Lung (tissue), 12 donors: ENCODE results near the gene PCDH8. TPM values are rescaled to one million over a fixed set of nuclear protein-coding genes. Genes with fewer than 3 reads are reported as not detected.

ENCODE experiments used
- ATAC-seq: fragments of 200-7000 bp; cut with Tn5 transposase; one replicate; pipeline ENCODE4 v1.9.1; 2020; ENCODE audit warnings: moderate number of reproducible peaks; ENCODE audit not compliant: insufficient read depth, low FRiP score
- DNase-seq, 3 donors: peaks; one replicate each; pipeline ENCODE4 v3.0.0-alpha.2; 2013 to 2017
- H3K27ac ChIP-seq, 2 donors: one replicate each; pipeline ENCODE4 v1.5.1; 2013; ENCODE audit warnings: mild to moderate bottlenecking in 2 of 2, moderate library complexity in 2 of 2, control low read depth in 1 of 2, inconsistent platforms in 1 of 2, low read depth in 1 of 2, low read length in 1 of 2
- H3K27me3 ChIP-seq, 3 donors: one replicate each; pipeline ENCODE4 v1.5.1; 2013; ENCODE audit warnings: low read length in 2 of 3; ENCODE audit not compliant: control insufficient read depth in 3 of 3, insufficient read depth in 3 of 3
- H3K36me3 ChIP-seq, 4 donors: one replicate each; pipeline ENCODE4 v1.5.1; 2013; ENCODE audit warnings: low read length in 4 of 4, mild to moderate bottlenecking in 1 of 4, moderate library complexity in 1 of 4; ENCODE audit not compliant: control insufficient read depth in 4 of 4, insufficient read depth in 4 of 4
- H3K4me1 ChIP-seq, 5 donors: one replicate each; pipeline ENCODE4 v1.5.1; 2013; ENCODE audit warnings: low read length in 5 of 5, mild to moderate bottlenecking in 2 of 5, moderate library complexity in 1 of 5; ENCODE audit not compliant: control insufficient read depth in 5 of 5, insufficient read depth in 5 of 5
- H3K4me3 ChIP-seq: one replicate; pipeline ENCODE4 v1.5.1; 2013; ENCODE audit warnings: mild to moderate bottlenecking, control low read depth, moderate library complexity
- H3K9ac ChIP-seq, 2 donors: one replicate each; pipeline ENCODE4 v1.5.1; 2013; ENCODE audit warnings: low read length in 2 of 2, control low read depth in 1 of 2; ENCODE audit not compliant: insufficient read depth in 1 of 2
- H3K9me3 ChIP-seq, 4 donors: one replicate each; pipeline ENCODE4 v1.5.1; 2013; ENCODE audit warnings: low read length in 3 of 4, mild to moderate bottlenecking in 1 of 4, moderate library complexity in 1 of 4; ENCODE audit not compliant: control insufficient read depth in 4 of 4, insufficient read depth in 3 of 4
- WGBS, 2 donors: extraction: QIAGEN DNeasy Blood & Tissue Kit; methylation state at CpG; one replicate each; pipeline ENCODE4 v1.1.7; 2013; 5-methylcytosine and 5-hydroxymethylcytosine counted together
- polyA plus RNA-seq, 2 donors: library from polyadenylated mRNA; stranded (reverse); fragments of 200-250 nt; gene quantifications; one replicate each; pipeline ENCODE4 v1.2.1, GENCODE V29; 2013
- total RNA-seq, 2 donors: library from RNA; depleted of rRNA in 1 of 2; stranded (reverse); fragments of >200 nt in 1 of 2; gene quantifications; one replicate each; pipeline ENCODE4 v1.2.1, GENCODE V29; 2014 to 2021
- TF ChIP-seq, protein P1 (sequence below): IDR thresholded peaks from 2 replicates; pipeline ENCODE4 v1.5.1; 2012; ENCODE audit warnings: mild to moderate bottlenecking; ENCODE audit errors: control extremely low read depth, extremely low read depth
- donor health status: control.
- donor health status: control.
- donor health status: Bipolar disorder and iron deficiency.
- donor health status: healthy.
- donor health status: DM: yes; HTN: yes; CAD: no.

The PCDH8 gene
- total and polyA plus RNA-seq, 4 donors = 0.06 to 0.28 TPM; not detected in 2

DNA sequence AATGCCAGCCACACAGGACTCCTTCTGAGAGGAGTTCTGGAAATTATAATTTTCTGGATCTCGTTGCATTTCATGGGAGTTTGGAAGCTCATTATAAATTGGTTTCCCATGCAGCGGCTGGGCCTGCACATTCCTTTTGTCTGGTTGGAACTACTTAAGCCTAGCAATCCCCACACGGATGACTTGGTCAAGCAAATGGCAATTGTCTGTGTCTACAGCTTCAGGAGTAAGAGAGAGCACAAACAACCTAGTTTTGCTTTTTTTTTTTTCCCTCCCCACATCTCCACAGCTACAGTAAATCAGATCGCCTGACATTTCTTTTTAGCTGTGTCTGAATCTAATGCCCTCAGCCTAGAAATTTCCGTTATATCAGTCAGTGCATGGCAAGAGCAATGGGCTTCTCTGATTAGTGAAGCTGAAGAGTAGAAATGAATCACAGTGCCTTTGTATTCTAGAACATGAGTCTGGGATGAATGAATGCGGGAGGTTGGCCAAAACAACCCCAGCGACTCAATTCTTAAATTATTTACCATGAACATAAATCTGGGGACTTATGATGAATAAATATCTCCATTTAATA, 15.1 kb downstream of the PCDH8 start:
- WGBS, 2 donors = 78 to 89% methylated on average over 7 of the region's 7 CpGs
- no peak overlapping the region for H3K4me3 ChIP-seq
- H3K27me3 ChIP-seq = peaks cover 0 to 3% (median 0%) of the 10 kb centered on the region in 3 donors
- H3K9ac ChIP-seq = no peak overlapping the region
- H3K9me3 ChIP-seq = no peaks in the 10 kb centered on the region
- ATAC-seq = no peak
- H3K4me1 ChIP-seq = no peaks in the 10 kb centered on the region
- DNase-seq = no peak
- no peak overlapping the region for H3K27ac ChIP-seq
- H3K36me3 ChIP-seq = no peaks in the 10 kb centered on the region
- TF ChIP-seq, protein P1, sequence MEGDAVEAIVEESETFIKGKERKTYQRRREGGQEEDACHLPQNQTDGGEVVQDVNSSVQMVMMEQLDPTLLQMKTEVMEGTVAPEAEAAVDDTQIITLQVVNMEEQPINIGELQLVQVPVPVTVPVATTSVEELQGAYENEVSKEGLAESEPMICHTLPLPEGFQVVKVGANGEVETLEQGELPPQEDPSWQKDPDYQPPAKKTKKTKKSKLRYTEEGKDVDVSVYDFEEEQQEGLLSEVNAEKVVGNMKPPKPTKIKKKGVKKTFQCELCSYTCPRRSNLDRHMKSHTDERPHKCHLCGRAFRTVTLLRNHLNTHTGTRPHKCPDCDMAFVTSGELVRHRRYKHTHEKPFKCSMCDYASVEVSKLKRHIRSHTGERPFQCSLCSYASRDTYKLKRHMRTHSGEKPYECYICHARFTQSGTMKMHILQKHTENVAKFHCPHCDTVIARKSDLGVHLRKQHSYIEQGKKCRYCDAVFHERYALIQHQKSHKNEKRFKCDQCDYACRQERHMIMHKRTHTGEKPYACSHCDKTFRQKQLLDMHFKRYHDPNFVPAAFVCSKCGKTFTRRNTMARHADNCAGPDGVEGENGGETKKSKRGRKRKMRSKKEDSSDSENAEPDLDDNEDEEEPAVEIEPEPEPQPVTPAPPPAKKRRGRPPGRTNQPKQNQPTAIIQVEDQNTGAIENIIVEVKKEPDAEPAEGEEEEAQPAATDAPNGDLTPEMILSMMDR = no peak

DNA sequence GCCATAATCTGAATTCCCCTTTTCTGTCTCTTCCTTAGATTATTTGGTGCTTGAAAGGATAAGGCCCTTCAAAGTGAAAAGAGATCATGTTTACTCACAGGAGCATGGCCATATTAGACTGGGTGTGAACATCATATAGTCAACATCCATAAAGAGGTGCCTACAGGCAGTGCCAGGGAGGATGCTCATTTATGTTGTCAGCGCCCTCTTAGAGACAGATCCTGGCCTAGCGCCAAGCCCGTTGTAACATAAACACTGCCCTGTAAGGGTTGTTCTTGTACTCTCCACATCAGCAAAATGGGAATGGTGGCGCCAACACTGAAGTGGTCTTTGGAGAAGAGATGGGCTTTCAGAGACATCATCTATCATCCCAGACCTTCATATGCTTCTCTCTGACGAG, 16.1 kb downstream of the PCDH8 start:
- Histone ChIP-seq H3K27me3 (peaks cover 0 to 3% (median 0%) of the 10 kb centered on the region in 3 donors), H3K27ac (no peak overlapping the region), H3K9me3 (peaks cover 0 to 3% (median 0%) of the 10 kb centered on the region in 4 donors), H3K36me3 (no peaks in the 10 kb centered on the region), H3K4me3 (no peak overlapping the region), H3K9ac (no peak overlapping the region), H3K4me1 (no peaks in the 10 kb centered on the region)
- TF ChIP-seq, protein P1 = no peak
- DNase-seq (no peak), ATAC-seq (no peak)
- 63 to 72% methylated on average over 5 of the region's 5 CpGs for WGBS, 2 donors

DNA sequence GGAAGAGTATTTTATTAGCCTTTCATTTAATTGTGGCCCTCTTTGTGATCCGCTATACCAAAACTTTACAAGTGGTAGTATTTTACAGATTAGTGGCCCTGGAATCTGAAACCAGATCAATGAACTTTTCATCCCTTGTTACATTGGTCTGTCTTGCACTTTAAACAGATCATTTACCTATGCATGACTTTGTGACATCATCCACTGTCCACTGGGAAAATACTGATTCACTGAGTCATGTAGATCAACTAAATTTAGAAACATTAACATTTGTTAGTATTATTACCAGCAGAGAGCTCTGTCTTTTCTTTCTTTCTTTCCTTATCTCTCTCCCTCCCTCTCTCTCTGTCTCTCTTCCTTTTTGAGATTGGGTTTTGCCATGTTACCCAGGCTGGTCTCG, 17.5 kb downstream of the PCDH8 start:
- H3K9ac ChIP-seq = no peak overlapping the region
- WGBS, 2 donors = 86 to 91% methylated on average over 2 of the region's 2 CpGs
- no peak for ATAC-seq

More for the DNA sequence above, 17.5 kb downstream of the PCDH8 start:
- no peaks in the 10 kb centered on the region for H3K4me1 ChIP-seq
- peaks cover 0 to 5% (median 0%) of the 10 kb centered on the region in 4 donors for H3K9me3 ChIP-seq
- no peak overlapping the region for H3K4me3 ChIP-seq
- no peak for DNase-seq
- no peaks in the 10 kb centered on the region for H3K36me3 ChIP-seq
- peaks cover 0 to 3% (median 0%) of the 10 kb centered on the region in 3 donors for H3K27me3 ChIP-seq
- TF ChIP-seq, protein P1 = no peak
- H3K27ac ChIP-seq = no peak overlapping the region
